ENCODE results near the gene RETREG1.

The RETREG1 gene

GRCh38 chr5:16534280-16534679, 82.5 kb downstream of the RETREG1 start:
- in situ Hi-C loops (cut with MboI; ENCODE audit: low sequenced_read_pairs) = no loop called here

- in situ Hi-C loops (cut with MboI; ENCODE audit: low sequenced_read_pairs) = no loop called here
Measured at GRCh38 chr5:16531063-16531648, 85.6 kb downstream of the RETREG1 start.

GRCh38 chr5:16529306-16529705, 87.5 kb downstream of the RETREG1 start:
- in situ Hi-C loops (cut with MboI; ENCODE audit: low sequenced_read_pairs) = no loop called here

GRCh38 chr5:16528382-16529110, 88.3 kb downstream of the RETREG1 start:
- in situ Hi-C loops (cut with MboI; ENCODE audit: low sequenced_read_pairs) = no loop called here

- in situ Hi-C loops (cut with MboI; ENCODE audit: low sequenced_read_pairs) = no loop called here
Measured at GRCh38 chr5:16525651-16526050, 91.1 kb downstream of the RETREG1 start.

DNA sequence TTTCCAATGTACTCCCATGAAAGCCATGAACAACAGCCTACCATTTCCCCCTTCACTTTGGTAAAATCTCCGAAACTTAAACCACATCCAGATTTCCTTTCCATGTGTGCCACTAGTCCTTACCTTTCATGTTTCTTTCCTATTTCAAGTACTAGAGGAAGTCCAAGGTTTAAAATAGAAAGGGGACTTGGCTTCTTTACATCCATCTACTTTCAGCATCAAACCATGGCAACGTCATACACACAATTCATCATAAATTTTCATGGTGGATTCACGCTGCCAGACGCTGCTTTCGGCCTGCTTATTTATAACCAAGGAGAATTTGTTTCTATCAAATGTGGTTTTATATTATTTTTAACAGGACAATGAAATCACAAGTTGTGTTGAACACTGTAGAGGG, 92.5 kb downstream of the RETREG1 start:
- in situ Hi-C loops (cut with MboI; ENCODE audit: low sequenced_read_pairs) = no loop called here

- in situ Hi-C loops (cut with MboI; ENCODE audit: low sequenced_read_pairs) = no loop called here
Measured at GRCh38 chr5:16521521-16522483, 95.0 kb downstream of the RETREG1 start.

DNA sequence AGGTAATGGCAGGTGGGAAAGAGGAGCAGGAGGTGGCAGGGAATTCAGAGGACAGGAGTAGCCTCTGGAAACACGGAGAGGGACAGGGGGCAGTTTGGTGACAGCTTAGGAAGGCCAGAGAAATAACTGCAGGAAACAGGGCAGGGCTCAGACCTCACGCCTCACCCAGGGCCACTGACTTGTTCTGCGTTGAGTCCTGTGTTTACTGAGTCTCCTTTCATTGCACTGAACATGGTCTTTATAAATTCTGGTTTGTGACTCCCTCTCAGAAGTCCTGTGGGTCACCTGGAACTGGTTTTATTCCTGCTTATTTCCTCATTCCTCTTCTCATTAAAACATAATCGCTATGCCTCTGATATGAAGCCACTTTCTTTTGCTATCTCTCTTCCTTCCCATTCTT, 96.0 kb downstream of the RETREG1 start:
- in situ Hi-C loops (cut with MboI; ENCODE audit: low sequenced_read_pairs) = no loop called here

GRCh38 chr5:16519435-16519834, 97.4 kb downstream of the RETREG1 start:
- in situ Hi-C loops (cut with MboI; ENCODE audit: low sequenced_read_pairs) = no loop called here

- in situ Hi-C loops (cut with MboI; ENCODE audit: low sequenced_read_pairs) = no loop called here
Measured at GRCh38 chr5:16518606-16519005, 98.2 kb downstream of the RETREG1 start.

DNA sequence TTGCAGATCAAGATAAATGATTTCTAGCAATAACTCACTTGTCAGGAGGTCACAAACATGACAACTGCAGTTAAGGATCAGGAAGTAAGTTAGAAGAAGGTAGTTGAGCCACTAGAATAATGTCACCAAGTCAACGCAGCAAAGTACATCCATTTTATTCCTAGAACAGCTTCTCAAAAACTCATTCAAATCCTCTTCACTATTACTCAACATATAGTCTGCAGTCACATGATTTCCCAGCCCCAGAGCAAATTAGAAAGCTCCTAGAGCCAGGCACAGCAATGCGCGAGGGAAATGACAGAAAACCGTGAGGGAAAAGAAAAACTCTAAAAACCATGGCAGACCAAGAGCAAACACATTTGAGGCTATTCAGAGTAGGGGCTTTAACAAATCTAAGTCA, 101.3 kb downstream of the RETREG1 start:
- in situ Hi-C loops (cut with MboI; ENCODE audit: low sequenced_read_pairs) = no loop called here

- in situ Hi-C loops (cut with MboI; ENCODE audit: low sequenced_read_pairs) = no loop called here
Measured at GRCh38 chr5:16510098-16510497, 106.7 kb downstream of the RETREG1 start.

DNA sequence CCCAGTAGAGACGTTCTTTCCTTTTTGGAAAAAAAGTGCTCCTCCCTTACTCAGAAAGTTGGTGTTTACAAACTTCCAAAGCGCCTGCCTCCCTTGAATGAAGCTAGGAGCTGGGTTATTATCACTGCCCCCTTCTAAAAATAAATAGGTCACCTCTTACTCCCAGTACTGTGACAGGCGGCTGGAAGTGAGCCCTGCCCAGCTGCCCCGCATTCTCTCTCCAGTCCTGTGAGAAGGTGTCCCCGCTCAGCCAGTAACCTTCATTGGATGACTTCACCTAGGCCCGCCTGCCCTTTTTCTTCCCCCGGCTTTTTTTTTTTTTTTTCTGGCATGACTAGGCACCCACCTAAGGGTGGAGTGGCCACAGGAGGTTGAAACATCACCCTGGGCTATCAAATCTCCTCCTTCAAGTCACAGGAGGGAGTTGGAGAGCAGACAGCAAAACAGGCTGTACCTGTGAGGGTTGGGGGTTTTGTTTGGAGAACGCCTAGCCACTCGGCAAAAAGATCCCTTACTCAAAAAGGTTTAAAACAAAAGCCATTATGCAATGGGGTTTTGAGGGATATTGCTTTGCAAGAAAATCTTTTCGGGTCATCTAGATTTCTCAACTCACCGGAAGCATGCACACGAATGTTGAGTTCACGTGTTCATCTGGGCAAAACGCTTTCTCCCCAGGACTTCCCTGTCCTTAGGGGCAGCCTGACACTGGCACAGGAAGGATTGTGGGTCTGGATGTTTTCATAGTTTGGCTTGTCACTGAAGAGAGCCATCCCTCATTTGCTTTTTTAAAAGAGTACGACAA, 107.9 kb downstream of the RETREG1 start:
- in situ Hi-C loops (cut with MboI; ENCODE audit: low sequenced_read_pairs) = no loop called here

DNA sequence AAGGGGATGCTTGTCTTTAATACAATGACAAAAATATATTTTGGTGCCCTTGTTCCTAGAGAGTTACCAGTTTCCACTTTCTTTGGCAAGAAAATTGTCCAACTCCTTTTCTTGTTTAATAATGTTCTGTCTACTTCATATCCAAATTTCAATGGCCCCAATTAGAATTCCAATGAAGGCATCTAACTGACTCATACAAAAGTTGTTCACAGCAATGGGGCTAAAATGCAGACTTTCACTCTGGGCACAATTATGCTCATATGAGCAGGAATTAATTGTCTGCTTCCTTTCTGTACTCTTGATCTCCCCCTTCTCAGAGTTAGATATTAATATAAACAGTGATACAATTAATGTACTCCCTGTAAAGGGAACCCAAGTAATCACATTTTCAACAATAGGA, 109.1 kb downstream of the RETREG1 start:
- in situ Hi-C loops (cut with MboI; ENCODE audit: low sequenced_read_pairs) = no loop called here

DNA sequence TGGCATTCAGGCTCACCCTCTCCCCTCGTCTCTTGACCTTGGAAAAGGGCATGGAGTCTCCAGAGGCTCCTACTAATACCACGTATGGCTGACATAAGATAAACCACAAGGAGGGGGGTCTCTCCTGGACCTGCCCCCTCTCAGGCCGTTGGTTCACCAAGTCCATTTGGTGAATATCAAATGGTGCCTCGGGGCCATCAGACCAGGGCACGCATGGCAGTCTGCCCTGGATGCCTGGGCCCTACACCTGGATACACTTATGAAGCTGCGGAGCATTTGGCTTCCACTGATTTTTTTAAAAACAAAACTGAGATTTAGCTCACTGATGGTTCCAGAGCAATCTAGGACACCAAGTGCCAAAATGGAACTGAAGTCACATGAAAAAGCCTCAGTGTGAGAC, 110.9 kb downstream of the RETREG1 start:
- in situ Hi-C loops (cut with MboI; ENCODE audit: low sequenced_read_pairs) = no loop called here

GRCh38 chr5:16505140-16505891, 111.5 kb downstream of the RETREG1 start:
- in situ Hi-C loops (cut with MboI; ENCODE audit: low sequenced_read_pairs) = no loop called here

- in situ Hi-C loops (cut with MboI; ENCODE audit: low sequenced_read_pairs) = no loop called here
Measured at GRCh38 chr5:16504571-16504970, 112.2 kb downstream of the RETREG1 start.

DNA sequence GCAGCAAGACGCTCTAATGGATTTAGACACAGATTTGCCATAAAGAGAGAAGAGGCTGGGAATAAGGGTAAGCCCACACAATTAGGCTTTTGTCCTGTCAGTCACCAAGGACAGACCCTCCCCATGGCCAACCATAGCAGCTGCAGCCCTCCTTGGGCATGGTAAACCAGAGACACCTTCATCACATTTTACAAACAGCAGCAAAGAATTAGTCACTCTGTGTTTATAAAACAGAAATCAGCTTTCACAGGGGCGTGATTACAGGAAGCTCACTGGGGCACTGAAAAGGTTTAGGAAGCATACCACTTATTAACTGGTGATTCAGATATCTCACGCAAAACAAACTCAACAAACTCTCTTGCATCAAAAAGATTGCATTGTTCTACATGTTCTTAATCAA, 113.9 kb downstream of the RETREG1 start:
- in situ Hi-C loops (cut with MboI; ENCODE audit: low sequenced_read_pairs) = no loop called here

- in situ Hi-C loops (cut with MboI; ENCODE audit: low sequenced_read_pairs) = no loop called here
Measured at GRCh38 chr5:16500024-16500423, 116.8 kb downstream of the RETREG1 start.

DNA sequence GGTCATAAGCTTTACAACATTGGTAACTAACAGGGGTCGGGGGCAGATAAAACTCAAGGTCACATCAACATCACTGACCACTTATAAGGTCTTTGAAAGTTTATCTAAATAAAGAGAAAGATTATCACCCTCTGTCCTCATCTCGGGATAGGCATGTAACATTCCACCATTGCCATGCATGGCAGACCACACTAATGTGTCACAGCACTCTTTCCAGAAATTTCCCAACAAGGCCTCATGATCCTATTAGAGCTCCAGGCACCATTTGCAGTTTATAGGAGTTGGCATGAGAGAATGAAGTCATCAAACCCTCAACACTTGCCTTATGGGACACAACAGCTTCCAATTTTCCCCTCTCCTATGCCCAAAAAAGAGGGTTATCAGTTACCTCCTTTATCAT, 119.3 kb downstream of the RETREG1 start:
- in situ Hi-C loops (cut with MboI; ENCODE audit: low sequenced_read_pairs) = no loop called here

All from HL-60/S4 treated with retinoic acid at 250 ng/mL for 4 days and 3 days (cell line).